Endothelial cell of umbilical vein (primary cell): ENCODE results near the gene PRRX1.

Source experiments
- CTCF ChIP-seq, 2 donors: IDR thresholded peaks; 1 replicate in 1 of 2; 2 replicates in 1 of 2; pipeline ENCODE4 v1.5.1; 2011; ENCODE audit warnings: low read length in 2 of 2, mild to moderate bottlenecking in 2 of 2, moderate library complexity in 2 of 2, control low read depth in 1 of 2, inconsistent platforms in 1 of 2, low read depth in 1 of 2; ENCODE audit not compliant: insufficient read depth in 1 of 2; ENCODE audit errors: extremely low read depth in 1 of 2
- EZH2 ChIP-seq: IDR thresholded peaks from 2 replicates; pipeline ENCODE4 v1.6.1; 2012; ENCODE audit warnings: borderline replicate concordance, low read depth, mild to moderate bottlenecking, moderate library complexity, low read length, inconsistent platforms; ENCODE audit not compliant: severe bottlenecking
- JUN ChIP-seq: IDR thresholded peaks from 2 replicates; pipeline ENCODE4 v1.6.1; 2011; ENCODE audit warnings: borderline replicate concordance, low read depth; ENCODE audit not compliant: insufficient read length, insufficient read depth
- MYC ChIP-seq: IDR thresholded peaks from one replicate; pipeline ENCODE4 v1.6.1; 2011; ENCODE audit warnings: mild to moderate bottlenecking, low read depth, low read length
- POLR2A ChIP-seq: IDR thresholded peaks from 2 replicates; pipeline ENCODE4 v1.6.1; 2012; ENCODE audit warnings: low read depth, mild to moderate bottlenecking, control low read depth, low read length
- POLR2AphosphoS5 ChIP-seq: IDR thresholded peaks from 2 replicates; pipeline ENCODE4 v1.6.1; 2012; ENCODE audit warnings: low read depth, mild to moderate bottlenecking, control low read depth, low read length, moderate library complexity; ENCODE audit not compliant: insufficient read depth

GRCh38 chr1:170741678-170742077, 77.7 kb downstream of the PRRX1 start:
- TF ChIP-seq CTCF (IDR thresholded peaks at IDR 0.05; ENCODE audit: extremely low read depth in 1 of 2, insufficient read depth in 1 of 2, low read depth in 1 of 2, low read length in 2 of 2) (no peak), JUN (no peak), MYC (no peak), POLR2A (no peak), POLR2AphosphoS5 (no peak), EZH2 (no peak)
